OCI-LY7 (cell line): ENCODE results near the gene PIGC.

Source experiments
- CTCF ChIP-seq: fragments of 200-600 bp; sonication (generic); conservative IDR thresholded peaks from 2 replicates; pipeline ENCODE4 v1.5.1; 2014; ENCODE audit warnings: mild to moderate bottlenecking, antibody characterized with exemption, low read length, moderate library complexity, mixed read lengths
- EZH2phosphoT487 ChIP-seq: fragments of 200-600 bp; sonication (generic); IDR thresholded peaks from 2 replicates; pipeline ENCODE4 v1.6.1; 2018; ENCODE audit warnings: low read depth, borderline replicate concordance, mild to moderate bottlenecking, mixed run types, antibody characterized with exemption, low read length, moderate library complexity, mixed read lengths

- TF ChIP-seq CTCF (no peak), EZH2phosphoT487 (no peak)
Measured at GRCh38 chr1:172473302-172473701, 29.4 kb upstream of the PIGC start.
